ENCODE results near the gene FHOD3.
A peak's percentile ranks its signal among the peaks of the same experiment; 100 is the strongest.

The FHOD3 gene

GRCh38 chr18:36536426-36536825 lies 238.9 kb downstream of the FHOD3 start:
- TF ChIP-seq TAF1 (IDR thresholded peaks at IDR 0.05; ENCODE audit: low read depth) (no peak), EP300 (IDR thresholded peaks at IDR 0.05; ENCODE audit: borderline replicate concordance) (no peak), CEBPB (IDR thresholded peaks at IDR 0.05) (no peak), YY1 (IDR thresholded peaks at IDR 0.05; ENCODE audit: low read depth) (no peak), NFIC (IDR thresholded peaks at IDR 0.05) (no peak), CREB1 (IDR thresholded peaks at IDR 0.05; ENCODE audit: low read depth) (no peak), RAD21 (IDR thresholded peaks at IDR 0.05; ENCODE audit: low read depth) (no peak), TEAD4 (IDR thresholded peaks at IDR 0.05) (no peak), ZBTB7A (IDR thresholded peaks at IDR 0.05; ENCODE audit: low read depth) (no peak), TCF12 (IDR thresholded peaks at IDR 0.05; ENCODE audit: low read depth) (no peak), EGR1 (IDR thresholded peaks at IDR 0.05) (no peak), FOXM1 (IDR thresholded peaks at IDR 0.05; ENCODE audit: borderline replicate concordance, low read depth) (no peak)
- TF ChIP-seq, protein P1, sequence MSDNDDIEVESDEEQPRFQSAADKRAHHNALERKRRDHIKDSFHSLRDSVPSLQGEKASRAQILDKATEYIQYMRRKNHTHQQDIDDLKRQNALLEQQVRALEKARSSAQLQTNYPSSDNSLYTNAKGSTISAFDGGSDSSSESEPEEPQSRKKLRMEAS (IDR thresholded peaks at IDR 0.05) = no peak
- TF ChIP-seq, protein P2, sequence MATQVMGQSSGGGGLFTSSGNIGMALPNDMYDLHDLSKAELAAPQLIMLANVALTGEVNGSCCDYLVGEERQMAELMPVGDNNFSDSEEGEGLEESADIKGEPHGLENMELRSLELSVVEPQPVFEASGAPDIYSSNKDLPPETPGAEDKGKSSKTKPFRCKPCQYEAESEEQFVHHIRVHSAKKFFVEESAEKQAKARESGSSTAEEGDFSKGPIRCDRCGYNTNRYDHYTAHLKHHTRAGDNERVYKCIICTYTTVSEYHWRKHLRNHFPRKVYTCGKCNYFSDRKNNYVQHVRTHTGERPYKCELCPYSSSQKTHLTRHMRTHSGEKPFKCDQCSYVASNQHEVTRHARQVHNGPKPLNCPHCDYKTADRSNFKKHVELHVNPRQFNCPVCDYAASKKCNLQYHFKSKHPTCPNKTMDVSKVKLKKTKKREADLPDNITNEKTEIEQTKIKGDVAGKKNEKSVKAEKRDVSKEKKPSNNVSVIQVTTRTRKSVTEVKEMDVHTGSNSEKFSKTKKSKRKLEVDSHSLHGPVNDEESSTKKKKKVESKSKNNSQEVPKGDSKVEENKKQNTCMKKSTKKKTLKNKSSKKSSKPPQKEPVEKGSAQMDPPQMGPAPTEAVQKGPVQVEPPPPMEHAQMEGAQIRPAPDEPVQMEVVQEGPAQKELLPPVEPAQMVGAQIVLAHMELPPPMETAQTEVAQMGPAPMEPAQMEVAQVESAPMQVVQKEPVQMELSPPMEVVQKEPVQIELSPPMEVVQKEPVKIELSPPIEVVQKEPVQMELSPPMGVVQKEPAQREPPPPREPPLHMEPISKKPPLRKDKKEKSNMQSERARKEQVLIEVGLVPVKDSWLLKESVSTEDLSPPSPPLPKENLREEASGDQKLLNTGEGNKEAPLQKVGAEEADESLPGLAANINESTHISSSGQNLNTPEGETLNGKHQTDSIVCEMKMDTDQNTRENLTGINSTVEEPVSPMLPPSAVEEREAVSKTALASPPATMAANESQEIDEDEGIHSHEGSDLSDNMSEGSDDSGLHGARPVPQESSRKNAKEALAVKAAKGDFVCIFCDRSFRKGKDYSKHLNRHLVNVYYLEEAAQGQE (IDR thresholded peaks at IDR 0.05; ENCODE audit: low read depth) = no peak
- TF ChIP-seq, protein P3, sequence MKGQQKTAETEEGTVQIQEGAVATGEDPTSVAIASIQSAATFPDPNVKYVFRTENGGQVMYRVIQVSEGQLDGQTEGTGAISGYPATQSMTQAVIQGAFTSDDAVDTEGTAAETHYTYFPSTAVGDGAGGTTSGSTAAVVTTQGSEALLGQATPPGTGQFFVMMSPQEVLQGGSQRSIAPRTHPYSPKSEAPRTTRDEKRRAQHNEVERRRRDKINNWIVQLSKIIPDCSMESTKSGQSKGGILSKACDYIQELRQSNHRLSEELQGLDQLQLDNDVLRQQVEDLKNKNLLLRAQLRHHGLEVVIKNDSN (IDR thresholded peaks at IDR 0.05) = no peak

GRCh38 chr18:36537289-36537688 lies 239.8 kb downstream of the FHOD3 start:
- 0 out of 2 replicates have a peak, but pooled peaks have one; percentile 6 for TF ChIP-seq RAD21 (IDR thresholded peaks at IDR 0.05; ENCODE audit: low read depth)
- TF ChIP-seq TEAD4 (IDR thresholded peaks at IDR 0.05) = no peak
- TF ChIP-seq ZBTB7A (IDR thresholded peaks at IDR 0.05; ENCODE audit: low read depth) = no peak
- no peak for TF ChIP-seq TAF1 (IDR thresholded peaks at IDR 0.05; ENCODE audit: low read depth)
- no peak for TF ChIP-seq FOXM1 (IDR thresholded peaks at IDR 0.05; ENCODE audit: borderline replicate concordance, low read depth)
- no peak for TF ChIP-seq NFIC (IDR thresholded peaks at IDR 0.05)
- TF ChIP-seq CEBPB (IDR thresholded peaks at IDR 0.05) = no peak
- no peak for TF ChIP-seq CREB1 (IDR thresholded peaks at IDR 0.05; ENCODE audit: low read depth)
- no peak for TF ChIP-seq EGR1 (IDR thresholded peaks at IDR 0.05)

GRCh38 chr18:36539674-36540231 lies 242.2 kb downstream of the FHOD3 start:
- TF ChIP-seq, protein P3 (IDR thresholded peaks at IDR 0.05) = no peak
- TF ChIP-seq, protein P2 (IDR thresholded peaks at IDR 0.05; ENCODE audit: low read depth) = no peak
- TF ChIP-seq TEAD4 (IDR thresholded peaks at IDR 0.05) = no peak
- TF ChIP-seq EP300 (IDR thresholded peaks at IDR 0.05; ENCODE audit: borderline replicate concordance) = no peak
- no peak for TF ChIP-seq FOXM1 (IDR thresholded peaks at IDR 0.05; ENCODE audit: borderline replicate concordance, low read depth)
- no peak for TF ChIP-seq YY1 (IDR thresholded peaks at IDR 0.05; ENCODE audit: low read depth)
- no peak for TF ChIP-seq EGR1 (IDR thresholded peaks at IDR 0.05)
- no peak for TF ChIP-seq CREB1 (IDR thresholded peaks at IDR 0.05; ENCODE audit: low read depth)
- TF ChIP-seq, protein P1 (IDR thresholded peaks at IDR 0.05) = no peak
- no peak for TF ChIP-seq ZBTB7A (IDR thresholded peaks at IDR 0.05; ENCODE audit: low read depth)
- TF ChIP-seq RAD21 (IDR thresholded peaks at IDR 0.05; ENCODE audit: low read depth) = no peak

- TF ChIP-seq EGR1 (IDR thresholded peaks at IDR 0.05) = no peak
- no peak for TF ChIP-seq CREB1 (IDR thresholded peaks at IDR 0.05; ENCODE audit: low read depth)
- TF ChIP-seq YY1 (IDR thresholded peaks at IDR 0.05; ENCODE audit: low read depth) = no peak
- TF ChIP-seq, protein P1 (IDR thresholded peaks at IDR 0.05) = no peak
- TF ChIP-seq, protein P2 (IDR thresholded peaks at IDR 0.05; ENCODE audit: low read depth) = no peak
Observed at GRCh38 chr18:36543030-36543429, 245.5 kb downstream of the FHOD3 start.

Data from Ishikawa (cell line).